VCaP (cell line): ENCODE measurements around the gene CCDC141.

Experiments
- H3K27ac ChIP-seq: fragments of 450-650 bp; 2 replicates; pipeline ENCODE4 v1.5.1; 2017
- TF ChIP-seq, protein P1 (sequence below): fragments of 450-650 bp; conservative IDR thresholded peaks from 2 replicates; pipeline ENCODE4 v1.5.1; 2017; ENCODE audit warnings: mild to moderate bottlenecking, moderate library complexity

Gene CCDC141

GRCh38 chr2:178863856-178864620 lies 185.9 kb downstream of the CCDC141 start:
- TF ChIP-seq, protein P1, sequence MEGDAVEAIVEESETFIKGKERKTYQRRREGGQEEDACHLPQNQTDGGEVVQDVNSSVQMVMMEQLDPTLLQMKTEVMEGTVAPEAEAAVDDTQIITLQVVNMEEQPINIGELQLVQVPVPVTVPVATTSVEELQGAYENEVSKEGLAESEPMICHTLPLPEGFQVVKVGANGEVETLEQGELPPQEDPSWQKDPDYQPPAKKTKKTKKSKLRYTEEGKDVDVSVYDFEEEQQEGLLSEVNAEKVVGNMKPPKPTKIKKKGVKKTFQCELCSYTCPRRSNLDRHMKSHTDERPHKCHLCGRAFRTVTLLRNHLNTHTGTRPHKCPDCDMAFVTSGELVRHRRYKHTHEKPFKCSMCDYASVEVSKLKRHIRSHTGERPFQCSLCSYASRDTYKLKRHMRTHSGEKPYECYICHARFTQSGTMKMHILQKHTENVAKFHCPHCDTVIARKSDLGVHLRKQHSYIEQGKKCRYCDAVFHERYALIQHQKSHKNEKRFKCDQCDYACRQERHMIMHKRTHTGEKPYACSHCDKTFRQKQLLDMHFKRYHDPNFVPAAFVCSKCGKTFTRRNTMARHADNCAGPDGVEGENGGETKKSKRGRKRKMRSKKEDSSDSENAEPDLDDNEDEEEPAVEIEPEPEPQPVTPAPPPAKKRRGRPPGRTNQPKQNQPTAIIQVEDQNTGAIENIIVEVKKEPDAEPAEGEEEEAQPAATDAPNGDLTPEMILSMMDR = no peak
- no peak overlapping the region for H3K27ac ChIP-seq

DNA sequence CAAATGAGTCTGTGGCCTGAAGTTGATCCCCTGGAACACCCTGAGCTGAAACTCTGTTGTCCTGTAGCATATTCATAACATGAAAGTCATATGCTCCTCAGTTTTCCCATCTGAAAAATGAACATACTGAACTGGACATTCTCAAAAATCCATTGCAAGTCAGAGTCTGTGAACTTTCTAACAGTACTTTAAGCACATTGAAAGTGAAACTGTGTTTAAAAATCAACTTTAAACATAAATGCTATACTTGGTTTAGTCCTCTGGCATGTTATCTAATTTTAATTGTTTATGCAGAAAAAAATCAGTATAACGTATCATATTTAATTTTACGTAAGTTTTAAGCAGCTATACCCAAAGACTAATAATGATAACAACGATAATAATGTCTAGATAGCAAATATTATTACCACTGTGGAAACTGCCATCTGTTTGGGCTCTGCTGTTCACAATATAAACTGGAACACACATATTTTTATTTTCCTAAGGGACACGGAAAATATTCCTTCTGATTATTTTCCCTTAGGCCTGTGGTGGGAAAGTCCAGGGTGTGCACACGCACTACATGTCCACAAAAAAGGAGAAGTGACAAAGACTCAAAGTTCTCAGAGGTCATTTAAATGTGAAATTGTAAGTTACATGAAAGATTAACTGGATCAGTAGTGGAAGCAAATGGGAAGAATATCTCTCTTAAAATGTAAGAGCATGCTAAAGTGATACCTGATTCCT lies 186.6 kb downstream of the CCDC141 start:
- TF ChIP-seq, protein P1 = no peak
- no peak overlapping the region for H3K27ac ChIP-seq

DNA sequence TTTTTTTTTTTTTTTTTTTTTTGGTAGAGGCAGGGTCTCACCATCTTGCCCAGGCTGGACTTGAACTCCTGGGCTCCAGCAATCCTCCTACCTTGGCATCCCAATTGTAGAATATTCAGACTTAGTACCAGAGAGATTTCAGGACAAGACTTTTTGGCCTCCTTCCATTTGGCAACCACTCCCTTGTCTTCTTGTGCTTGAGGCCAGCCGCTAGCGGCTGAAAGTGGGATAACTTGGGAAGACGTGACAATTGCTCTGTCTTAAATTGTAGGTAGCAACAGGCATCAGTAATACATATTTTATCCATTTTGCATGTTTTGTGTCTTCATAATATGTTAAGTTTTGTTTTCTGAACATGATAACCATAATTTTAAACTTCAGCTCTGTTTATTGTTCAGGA lies 189.4 kb downstream of the CCDC141 start:
- TF ChIP-seq, protein P1 = no peak
- no peak overlapping the region for H3K27ac ChIP-seq

DNA sequence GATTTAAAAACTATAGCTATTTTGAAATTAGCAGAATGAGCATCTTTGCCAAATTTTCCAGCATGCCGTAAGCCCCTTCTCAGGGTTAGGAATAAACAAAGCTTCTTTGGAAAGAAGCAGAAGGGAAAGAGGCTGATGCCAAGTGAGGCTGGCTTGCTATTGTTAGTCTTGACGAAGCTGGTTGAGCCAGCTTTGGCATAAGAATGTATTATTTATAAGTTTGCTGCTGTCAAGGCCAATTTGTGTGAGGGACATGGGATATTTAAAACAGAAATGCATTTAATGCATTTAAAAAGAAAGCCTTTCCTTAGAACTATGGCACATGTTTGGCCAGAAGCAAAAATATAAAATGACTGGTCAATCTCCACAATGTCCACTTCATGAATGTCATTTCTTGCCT lies 190.2 kb downstream of the CCDC141 start:
- no peak overlapping the region for H3K27ac ChIP-seq
- TF ChIP-seq, protein P1 = no peak

DNA sequence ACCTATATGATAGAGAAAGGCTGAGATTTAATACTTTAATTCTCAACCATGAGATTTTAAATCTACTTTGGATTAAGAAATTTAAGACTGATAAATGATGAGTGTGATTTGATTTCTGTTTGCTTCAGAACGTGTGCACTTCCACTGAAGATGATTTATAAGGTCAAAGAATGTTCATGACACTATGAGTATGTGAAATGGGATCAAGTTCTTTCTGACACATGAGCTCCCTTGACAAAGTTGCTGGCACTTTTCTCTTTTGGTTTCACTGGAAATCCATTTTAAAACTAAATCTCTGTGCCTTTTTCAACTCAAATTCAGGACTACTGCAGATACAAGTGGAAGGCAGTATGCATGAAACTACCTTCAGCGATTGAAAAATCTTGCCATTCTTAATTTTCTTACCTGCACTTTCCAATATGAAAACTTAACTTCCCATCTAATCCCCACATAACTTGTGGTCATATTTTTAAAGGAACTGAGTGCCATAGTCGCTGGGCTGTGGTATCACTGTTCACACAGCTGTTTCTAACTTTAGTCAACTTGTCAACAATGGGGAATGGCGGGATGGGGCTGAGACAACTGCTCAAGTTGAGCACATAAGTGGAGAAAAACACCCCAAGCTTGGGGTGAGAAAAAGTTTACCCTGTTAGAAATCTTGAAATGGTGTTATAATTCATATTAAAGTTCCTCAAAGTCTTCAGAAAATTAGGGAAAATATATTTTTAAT lies 190.9 kb downstream of the CCDC141 start:
- TF ChIP-seq, protein P1 = no peak
- H3K27ac ChIP-seq = no peak overlapping the region

- TF ChIP-seq, protein P1 = no peak
- H3K27ac ChIP-seq = no peak overlapping the region
Measured at GRCh38 chr2:178855151-178855550, 194.8 kb downstream of the CCDC141 start.

GRCh38 chr2:178848335-178848734 lies 201.6 kb downstream of the CCDC141 start:
- TF ChIP-seq, protein P1 = no peak

More at GRCh38 chr2:178848335-178848734, 201.6 kb downstream of the CCDC141 start:
- H3K27ac ChIP-seq = no peak overlapping the region
